GM23338 (cell line): Measurements from ENCODE around the gene AFF3. TPM values are rescaled to one million over a fixed set of nuclear protein-coding genes. Genes with fewer than 3 reads are reported as not detected.

ENCODE experiments used
- ATAC-seq: fragments of 200-7000 bp; cut with Tn5 transposase; 3 replicates; pipeline ENCODE4 v1.9.1; 2020
- DNase-seq: peaks from one replicate; pipeline ENCODE4 v3.0.0-alpha.2; 2015; ENCODE audit warnings: low spot score
- H2AFZ ChIP-seq: fragments of 200-600 bp; sonication (generic); 2 replicates; pipeline ENCODE4 v1.8.0; 2016; ENCODE audit warnings: antibody characterized with exemption, mild to moderate bottlenecking, moderate library complexity
- H3F3A ChIP-seq: fragments of 200-600 bp; sonication (generic); replicated peaks from 2 replicates; pipeline ENCODE4 v1.8.0; 2017; ENCODE audit warnings: antibody characterized with exemption, mixed run types, low read depth
- H3K27ac ChIP-seq: fragments of 200-600 bp; sonication (generic); 2 replicates; pipeline ENCODE4 v1.6.1; 2016; ENCODE audit warnings: low read depth
- H3K27me3 ChIP-seq: fragments of 200-600 bp; sonication (generic); 2 replicates; pipeline ENCODE4 v1.8.0; 2016; ENCODE audit warnings: mild to moderate bottlenecking, mixed run types, moderate library complexity; ENCODE audit not compliant: insufficient read depth
- H3K36me3 ChIP-seq: fragments of 200-600 bp; sonication (generic); 2 replicates; pipeline ENCODE4 v1.8.0; 2016; ENCODE audit warnings: mild to moderate bottlenecking; ENCODE audit not compliant: insufficient read depth
- H3K4me1 ChIP-seq: fragments of 200-600 bp; sonication (generic); 2 replicates; pipeline ENCODE4 v1.8.0; 2016; ENCODE audit warnings: mild to moderate bottlenecking, moderate library complexity; ENCODE audit not compliant: insufficient read depth
- H3K4me2 ChIP-seq: fragments of 200-600 bp; sonication (generic); 2 replicates; pipeline ENCODE4 v1.7.1; 2017; ENCODE audit warnings: mixed run types
- H3K4me3 ChIP-seq: fragments of 200-600 bp; sonication (generic); 2 replicates; pipeline ENCODE4 v1.6.1; 2016; ENCODE audit warnings: mixed run types
- H3K79me2 ChIP-seq: fragments of 200-600 bp; sonication (generic); replicated peaks from 2 replicates; pipeline ENCODE4 v1.8.0; 2017; ENCODE audit warnings: mild to moderate bottlenecking; ENCODE audit not compliant: insufficient read depth
- H3K9me2 ChIP-seq: fragments of 200-600 bp; sonication (generic); 2 replicates; pipeline ENCODE4 v1.8.0; 2017; ENCODE audit not compliant: insufficient read depth
- H4K20me1 ChIP-seq: fragments of 200-600 bp; sonication (generic); replicated peaks from 2 replicates; pipeline ENCODE4 v1.8.0; 2017; ENCODE audit warnings: mild to moderate bottlenecking; ENCODE audit not compliant: insufficient read depth
- H3K27ac Mint-ChIP-seq: 2 replicates; pipeline ENCODE4 v1.8.0; 2020; ENCODE audit warnings: inconsistent platforms, mild to moderate bottlenecking, moderate library complexity, mixed read lengths
- H3K27me3 Mint-ChIP-seq: 3 replicates; pipeline ENCODE4 v1.8.0; 2022; ENCODE audit warnings: low read depth, mild to moderate bottlenecking, moderate library complexity, mixed read lengths, inconsistent platforms; ENCODE audit not compliant: insufficient read depth, poor library complexity
- H3K36me3 Mint-ChIP-seq: 3 replicates; pipeline ENCODE4 v1.8.0; 2021; ENCODE audit warnings: low read depth, mild to moderate bottlenecking, inconsistent platforms, moderate library complexity, mixed read lengths
- H3K4me1 Mint-ChIP-seq: 3 replicates; pipeline ENCODE4 v1.8.0; 2020; ENCODE audit warnings: mild to moderate bottlenecking, inconsistent platforms, mixed read lengths
- H3K4me3 Mint-ChIP-seq: 3 replicates; pipeline ENCODE4 v1.8.0; 2021; ENCODE audit warnings: moderate library complexity, mild to moderate bottlenecking, inconsistent platforms, mixed read lengths
- H3K9me3 Mint-ChIP-seq: 3 replicates; pipeline ENCODE4 v1.8.0; 2020; ENCODE audit warnings: moderate library complexity, mild to moderate bottlenecking, inconsistent platforms, mixed read lengths
- CREB1 ChIP-seq: fragments of 250-450 bp; sonication (Bioruptor Pico); IDR thresholded peaks from 2 replicates; pipeline ENCODE4 v1.5.0; 2020; ENCODE audit warnings: low read depth, mild to moderate bottlenecking, moderate library complexity
- ETS1 ChIP-seq: IDR thresholded peaks from 2 replicates; pipeline ENCODE4 v1.6.1; 2016; ENCODE audit warnings: antibody characterized with exemption
- EZH2 ChIP-seq: fragments of 200-600 bp; sonication (generic); IDR thresholded peaks from one replicate; pipeline ENCODE4 v1.8.0; 2017; ENCODE audit warnings: antibody characterized with exemption, mild to moderate bottlenecking, low read depth; ENCODE audit not compliant: unreplicated experiment
- EZH2phosphoT487 ChIP-seq: fragments of 200-600 bp; sonication (generic); IDR thresholded peaks from one replicate; pipeline ENCODE4 v1.8.1; 2018; ENCODE audit warnings: antibody characterized with exemption; ENCODE audit not compliant: unreplicated experiment
- JUNB ChIP-seq: IDR thresholded peaks from one replicate; pipeline ENCODE4 v1.6.1; 2016; ENCODE audit warnings: antibody characterized with exemption; ENCODE audit not compliant: unreplicated experiment
- NANOG ChIP-seq: IDR thresholded peaks from 2 replicates; pipeline ENCODE4 v1.6.1; 2016; ENCODE audit warnings: antibody characterized with exemption, borderline replicate concordance
- POLR2AphosphoS5 ChIP-seq: IDR thresholded peaks from 2 replicates; pipeline ENCODE4 v1.6.1; 2016; ENCODE audit warnings: antibody characterized with exemption, low read depth
- STAT1 ChIP-seq: IDR thresholded peaks from one replicate; pipeline ENCODE4 v1.6.1; 2016; ENCODE audit warnings: antibody characterized with exemption; ENCODE audit not compliant: unreplicated experiment
- ZNF114 ChIP-seq: fragments of 250-450 bp; sonication (Bioruptor Pico); IDR thresholded peaks from 2 replicates; pipeline ENCODE4 v1.5.0; 2020; ENCODE audit warnings: mild to moderate bottlenecking, moderate library complexity
- ZNF331 ChIP-seq: fragments of 250-450 bp; sonication (Bioruptor Pico); IDR thresholded peaks from 2 replicates; pipeline ENCODE4 v1.5.0; 2020; ENCODE audit warnings: low read depth, mild to moderate bottlenecking, moderate library complexity
- polyA plus RNA-seq: library from polyadenylated mRNA; unstranded; fragments of >200 nt; fragmentation: Nextera tagmentation; extraction: Ambion mirVana; gene quantifications from 2 replicates; pipeline ENCODE4 v1.2.1, GENCODE V29; 2016
- total RNA-seq: library from RNA; depleted of rRNA; stranded (reverse); fragments of >200 nt; shearing (Covaris generic); gene quantifications from 2 replicates; pipeline ENCODE4 v1.2.3, GENCODE V29; 2014
- TF ChIP-seq, protein P1 (sequence below): IDR thresholded peaks from one replicate; pipeline ENCODE4 v1.6.1; 2018; ENCODE audit warnings: antibody characterized with exemption; ENCODE audit not compliant: unreplicated experiment
- TF ChIP-seq, protein P2 (sequence below), 2 experiments: fragments of 200-600 bp in 1 of 2; sonication (generic) in 1 of 2; conservative IDR thresholded peaks; 2 replicates each; pipeline versions ENCODE4 v1.5.1 to v1.6.1; 2016 to 2017; ENCODE audit warnings: antibody characterized with exemption in 2 of 2, low read depth in 2 of 2, mild to moderate bottlenecking in 2 of 2, moderate library complexity in 1 of 2
- TF ChIP-seq, protein P3 (sequence below): fragments of 250-450 bp; sonication (Bioruptor Pico); IDR thresholded peaks from 2 replicates; pipeline ENCODE4 v1.5.0; 2020; ENCODE audit warnings: mild to moderate bottlenecking, moderate library complexity

AFF3 gene
- total and polyA plus RNA-seq, 2 experiments from 2014 or later: 0.73 to 1.4 TPM

DNA sequence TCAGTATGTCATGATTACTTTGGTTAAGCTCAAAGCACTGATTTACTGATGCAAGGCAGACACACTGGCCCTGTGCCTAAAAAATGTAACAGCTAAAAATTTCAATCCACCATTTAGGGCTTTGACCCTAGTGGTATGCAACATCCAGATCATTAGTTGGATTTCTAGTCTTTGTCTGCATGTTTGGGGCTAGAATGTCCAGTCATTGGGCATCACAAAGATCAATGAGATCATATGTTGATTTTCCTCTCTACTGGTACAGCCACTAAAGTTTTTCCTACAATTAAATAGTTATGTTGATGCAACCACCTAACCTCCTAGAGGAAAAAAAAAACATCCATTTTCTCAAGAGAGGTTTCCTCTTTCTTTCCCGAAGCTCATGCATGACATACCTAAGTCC, 599.1 kb downstream of the AFF3 start:
- Histone ChIP-seq H3K27ac (no peak overlapping the region), H2AFZ (no peak overlapping the region), H3K79me2 (no peaks in the 10 kb centered on the region), H3K9me2 (peaks cover 3% of the 10 kb centered on the region; the same call in 1 of the 2 replicates), H4K20me1 (no peaks in the 10 kb centered on the region), H3K27me3 (no peaks in the 10 kb centered on the region), H3K36me3 (no peaks in the 10 kb centered on the region), H3F3A (no peaks in the 10 kb centered on the region), H3K4me1 (no peaks in the 10 kb centered on the region), H3K4me2 (no peak overlapping the region), H3K4me3 (no peak overlapping the region)
- TF ChIP-seq ZNF331 (no peak), ZNF114 (CRISPR knock-in tag) (no peak), NANOG (no peak), ETS1 (no peak), POLR2AphosphoS5 (no peak), CREB1 (CRISPR knock-in tag) (no peak), JUNB (no peak), STAT1 (no peak), EZH2 (no peak), EZH2phosphoT487 (no peak)
- TF ChIP-seq, protein P1, sequence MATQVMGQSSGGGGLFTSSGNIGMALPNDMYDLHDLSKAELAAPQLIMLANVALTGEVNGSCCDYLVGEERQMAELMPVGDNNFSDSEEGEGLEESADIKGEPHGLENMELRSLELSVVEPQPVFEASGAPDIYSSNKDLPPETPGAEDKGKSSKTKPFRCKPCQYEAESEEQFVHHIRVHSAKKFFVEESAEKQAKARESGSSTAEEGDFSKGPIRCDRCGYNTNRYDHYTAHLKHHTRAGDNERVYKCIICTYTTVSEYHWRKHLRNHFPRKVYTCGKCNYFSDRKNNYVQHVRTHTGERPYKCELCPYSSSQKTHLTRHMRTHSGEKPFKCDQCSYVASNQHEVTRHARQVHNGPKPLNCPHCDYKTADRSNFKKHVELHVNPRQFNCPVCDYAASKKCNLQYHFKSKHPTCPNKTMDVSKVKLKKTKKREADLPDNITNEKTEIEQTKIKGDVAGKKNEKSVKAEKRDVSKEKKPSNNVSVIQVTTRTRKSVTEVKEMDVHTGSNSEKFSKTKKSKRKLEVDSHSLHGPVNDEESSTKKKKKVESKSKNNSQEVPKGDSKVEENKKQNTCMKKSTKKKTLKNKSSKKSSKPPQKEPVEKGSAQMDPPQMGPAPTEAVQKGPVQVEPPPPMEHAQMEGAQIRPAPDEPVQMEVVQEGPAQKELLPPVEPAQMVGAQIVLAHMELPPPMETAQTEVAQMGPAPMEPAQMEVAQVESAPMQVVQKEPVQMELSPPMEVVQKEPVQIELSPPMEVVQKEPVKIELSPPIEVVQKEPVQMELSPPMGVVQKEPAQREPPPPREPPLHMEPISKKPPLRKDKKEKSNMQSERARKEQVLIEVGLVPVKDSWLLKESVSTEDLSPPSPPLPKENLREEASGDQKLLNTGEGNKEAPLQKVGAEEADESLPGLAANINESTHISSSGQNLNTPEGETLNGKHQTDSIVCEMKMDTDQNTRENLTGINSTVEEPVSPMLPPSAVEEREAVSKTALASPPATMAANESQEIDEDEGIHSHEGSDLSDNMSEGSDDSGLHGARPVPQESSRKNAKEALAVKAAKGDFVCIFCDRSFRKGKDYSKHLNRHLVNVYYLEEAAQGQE: no peak
- TF ChIP-seq, protein P2, sequence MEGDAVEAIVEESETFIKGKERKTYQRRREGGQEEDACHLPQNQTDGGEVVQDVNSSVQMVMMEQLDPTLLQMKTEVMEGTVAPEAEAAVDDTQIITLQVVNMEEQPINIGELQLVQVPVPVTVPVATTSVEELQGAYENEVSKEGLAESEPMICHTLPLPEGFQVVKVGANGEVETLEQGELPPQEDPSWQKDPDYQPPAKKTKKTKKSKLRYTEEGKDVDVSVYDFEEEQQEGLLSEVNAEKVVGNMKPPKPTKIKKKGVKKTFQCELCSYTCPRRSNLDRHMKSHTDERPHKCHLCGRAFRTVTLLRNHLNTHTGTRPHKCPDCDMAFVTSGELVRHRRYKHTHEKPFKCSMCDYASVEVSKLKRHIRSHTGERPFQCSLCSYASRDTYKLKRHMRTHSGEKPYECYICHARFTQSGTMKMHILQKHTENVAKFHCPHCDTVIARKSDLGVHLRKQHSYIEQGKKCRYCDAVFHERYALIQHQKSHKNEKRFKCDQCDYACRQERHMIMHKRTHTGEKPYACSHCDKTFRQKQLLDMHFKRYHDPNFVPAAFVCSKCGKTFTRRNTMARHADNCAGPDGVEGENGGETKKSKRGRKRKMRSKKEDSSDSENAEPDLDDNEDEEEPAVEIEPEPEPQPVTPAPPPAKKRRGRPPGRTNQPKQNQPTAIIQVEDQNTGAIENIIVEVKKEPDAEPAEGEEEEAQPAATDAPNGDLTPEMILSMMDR (conservative IDR thresholded peaks at IDR 0.05; ENCODE audit: low read depth in 2 of 2): no peak
- TF ChIP-seq, protein P3, sequence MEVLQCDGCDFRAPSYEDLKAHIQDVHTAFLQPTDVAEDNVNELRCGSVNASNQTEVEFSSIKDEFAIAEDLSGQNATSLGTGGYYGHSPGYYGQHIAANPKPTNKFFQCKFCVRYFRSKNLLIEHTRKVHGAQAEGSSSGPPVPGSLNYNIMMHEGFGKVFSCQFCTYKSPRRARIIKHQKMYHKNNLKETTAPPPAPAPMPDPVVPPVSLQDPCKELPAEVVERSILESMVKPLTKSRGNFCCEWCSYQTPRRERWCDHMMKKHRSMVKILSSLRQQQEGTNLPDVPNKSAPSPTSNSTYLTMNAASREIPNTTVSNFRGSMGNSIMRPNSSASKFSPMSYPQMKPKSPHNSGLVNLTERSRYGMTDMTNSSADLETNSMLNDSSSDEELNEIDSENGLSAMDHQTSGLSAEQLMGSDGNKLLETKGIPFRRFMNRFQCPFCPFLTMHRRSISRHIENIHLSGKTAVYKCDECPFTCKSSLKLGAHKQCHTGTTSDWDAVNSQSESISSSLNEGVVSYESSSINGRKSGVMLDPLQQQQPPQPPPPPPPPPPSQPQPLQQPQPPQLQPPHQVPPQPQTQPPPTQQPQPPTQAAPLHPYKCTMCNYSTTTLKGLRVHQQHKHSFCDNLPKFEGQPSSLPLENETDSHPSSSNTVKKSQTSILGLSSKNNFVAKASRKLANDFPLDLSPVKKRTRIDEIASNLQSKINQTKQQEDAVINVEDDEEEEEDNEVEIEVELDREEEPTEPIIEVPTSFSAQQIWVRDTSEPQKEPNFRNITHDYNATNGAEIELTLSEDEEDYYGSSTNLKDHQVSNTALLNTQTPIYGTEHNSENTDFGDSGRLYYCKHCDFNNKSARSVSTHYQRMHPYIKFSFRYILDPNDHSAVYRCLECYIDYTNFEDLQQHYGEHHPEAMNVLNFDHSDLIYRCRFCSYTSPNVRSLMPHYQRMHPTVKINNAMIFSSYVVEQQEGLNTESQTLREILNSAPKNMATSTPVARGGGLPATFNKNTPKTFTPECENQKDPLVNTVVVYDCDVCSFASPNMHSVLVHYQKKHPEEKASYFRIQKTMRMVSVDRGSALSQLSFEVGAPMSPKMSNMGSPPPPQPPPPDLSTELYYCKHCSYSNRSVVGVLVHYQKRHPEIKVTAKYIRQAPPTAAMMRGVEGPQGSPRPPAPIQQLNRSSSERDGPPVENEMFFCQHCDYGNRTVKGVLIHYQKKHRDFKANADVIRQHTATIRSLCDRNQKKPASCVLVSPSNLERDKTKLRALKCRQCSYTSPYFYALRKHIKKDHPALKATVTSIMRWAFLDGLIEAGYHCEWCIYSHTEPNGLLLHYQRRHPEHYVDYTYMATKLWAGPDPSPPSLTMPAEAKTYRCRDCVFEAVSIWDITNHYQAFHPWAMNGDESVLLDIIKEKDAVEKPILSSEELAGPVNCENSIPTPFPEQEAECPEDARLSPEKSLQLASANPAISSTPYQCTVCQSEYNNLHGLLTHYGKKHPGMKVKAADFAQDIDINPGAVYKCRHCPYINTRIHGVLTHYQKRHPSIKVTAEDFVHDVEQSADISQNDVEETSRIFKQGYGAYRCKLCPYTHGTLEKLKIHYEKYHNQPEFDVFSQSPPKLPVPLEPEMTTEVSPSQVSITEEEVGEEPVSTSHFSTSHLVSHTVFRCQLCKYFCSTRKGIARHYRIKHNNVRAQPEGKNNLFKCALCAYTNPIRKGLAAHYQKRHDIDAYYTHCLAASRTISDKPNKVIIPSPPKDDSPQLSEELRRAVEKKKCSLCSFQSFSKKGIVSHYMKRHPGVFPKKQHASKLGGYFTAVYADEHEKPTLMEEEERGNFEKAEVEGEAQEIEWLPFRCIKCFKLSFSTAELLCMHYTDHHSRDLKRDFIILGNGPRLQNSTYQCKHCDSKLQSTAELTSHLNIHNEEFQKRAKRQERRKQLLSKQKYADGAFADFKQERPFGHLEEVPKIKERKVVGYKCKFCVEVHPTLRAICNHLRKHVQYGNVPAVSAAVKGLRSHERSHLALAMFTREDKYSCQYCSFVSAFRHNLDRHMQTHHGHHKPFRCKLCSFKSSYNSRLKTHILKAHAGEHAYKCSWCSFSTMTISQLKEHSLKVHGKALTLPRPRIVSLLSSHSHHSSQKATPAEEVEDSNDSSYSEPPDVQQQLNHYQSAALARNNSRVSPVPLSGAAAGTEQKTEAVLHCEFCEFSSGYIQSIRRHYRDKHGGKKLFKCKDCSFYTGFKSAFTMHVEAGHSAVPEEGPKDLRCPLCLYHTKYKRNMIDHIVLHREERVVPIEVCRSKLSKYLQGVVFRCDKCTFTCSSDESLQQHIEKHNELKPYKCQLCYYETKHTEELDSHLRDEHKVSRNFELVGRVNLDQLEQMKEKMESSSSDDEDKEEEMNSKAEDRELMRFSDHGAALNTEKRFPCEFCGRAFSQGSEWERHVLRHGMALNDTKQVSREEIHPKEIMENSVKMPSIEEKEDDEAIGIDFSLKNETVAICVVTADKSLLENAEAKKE (CRISPR knock-in tag): no peak
- no peaks in the 10 kb centered on the region for H3K36me3 Mint-ChIP-seq
- ATAC-seq (no peak), DNase-seq (no peak)
- no peak overlapping the region for H3K27ac Mint-ChIP-seq
- no peak overlapping the region for H3K4me3 Mint-ChIP-seq
- H3K4me1 Mint-ChIP-seq: peaks cover 13% of the 10 kb centered on the region
- no peaks in the 10 kb centered on the region for H3K27me3 Mint-ChIP-seq
- no peaks in the 10 kb centered on the region; the same call in 2 of the 3 replicates for H3K9me3 Mint-ChIP-seq
